Astrocyte of the cerebellum (primary cell): ENCODE measurements around the gene LRRC15.

Source experiments
- DNase-seq: peaks from one replicate; pipeline ENCODE4 v3.0.0-alpha.2; 2011; ENCODE audit warnings: low read depth
- H3K4me3 ChIP-seq: 2 replicates; pipeline ENCODE4 v1.5.1; 2011; ENCODE audit warnings: mild to moderate bottlenecking, low read depth, low read length, moderate library complexity
- CTCF ChIP-seq: IDR thresholded peaks from 2 replicates; pipeline ENCODE4 v1.5.1; 2012; ENCODE audit warnings: low read length, low read depth, moderate library complexity, mild to moderate bottlenecking; ENCODE audit errors: missing control alignments
- in situ Hi-C: cut with HindIII; loops from 2 replicates; pipeline ENCODE4 v1.10.0; 2017; ENCODE audit warnings: low sequenced_read_pairs

LRRC15 gene

GRCh38 chr3:194344012-194344411 is 25.5 kb downstream of the LRRC15 start:
- no peak overlapping the region for H3K4me3 ChIP-seq
- no peak for DNase-seq
- in situ Hi-C loops, result no loop called here
- peak; percentile 99 for TF ChIP-seq CTCF

GRCh38 chr3:194343561-194343893 is 26.0 kb downstream of the LRRC15 start:
- DNase-seq, result no peak
- no peak for TF ChIP-seq CTCF
- in situ Hi-C loops, result no loop called here
- H3K4me3 ChIP-seq, result no peak overlapping the region

- no peak for DNase-seq
- H3K4me3 ChIP-seq, result no peak overlapping the region
- in situ Hi-C loops, result no loop called here
- TF ChIP-seq CTCF, result no peak
These were observed 26.5 kb downstream of the LRRC15 start for GRCh38 chr3:194342861-194343560.

- TF ChIP-seq CTCF, result no peak
- no peak overlapping the region for H3K4me3 ChIP-seq
- in situ Hi-C loops, result no loop called here
- no peak for DNase-seq
These were observed 28.7 kb downstream of the LRRC15 start for GRCh38 chr3:194340757-194341400.

- in situ Hi-C loops, result no loop called here
- TF ChIP-seq CTCF, result no peak
- no peak overlapping the region for H3K4me3 ChIP-seq
- DNase-seq, result no peak
These were observed 29.7 kb downstream of the LRRC15 start for GRCh38 chr3:194339840-194340239.

GRCh38 chr3:194339356-194339755 is 30.2 kb downstream of the LRRC15 start:
- in situ Hi-C loops, result no loop called here
- peak; percentile 11 for TF ChIP-seq CTCF
- H3K4me3 ChIP-seq, result no peak overlapping the region
- DNase-seq, result no peak
